WTC11 (cell line): ENCODE measurements around the gene RNF126. TPM values are rescaled to one million over a fixed set of nuclear protein-coding genes. Genes with fewer than 3 reads are reported as not detected.
A peak's percentile ranks its signal among the peaks of the same experiment; 100 is the strongest.

Experiments used
- CBFB ChIP-seq: sonication (generic); formaldehyde crosslinking; IDR thresholded peaks from 2 replicates; pipeline ENCODE4 v1.8.1; 2022; ENCODE audit warnings: mild to moderate bottlenecking, low read depth, missing genetic modification reagents
- FOXK1 ChIP-seq: sonication (generic); formaldehyde crosslinking; IDR thresholded peaks from 2 replicates; pipeline ENCODE4 v1.8.0; 2022; ENCODE audit warnings: mild to moderate bottlenecking, moderate library complexity, missing genetic modification reagents
- FOXP4 ChIP-seq: sonication (generic); formaldehyde crosslinking; IDR thresholded peaks from 2 replicates; pipeline ENCODE4 v1.8.0; 2022; ENCODE audit warnings: mild to moderate bottlenecking, missing genetic modification reagents
- GTF2I ChIP-seq: fragments of 250-450 bp; sonication (Bioruptor Pico); conservative IDR thresholded peaks from 2 replicates; pipeline ENCODE4 v1.4.0; 2021; ENCODE audit warnings: mild to moderate bottlenecking
- HMGXB4 ChIP-seq: sonication (generic); formaldehyde crosslinking; IDR thresholded peaks from 2 replicates; pipeline ENCODE4 v1.8.1; 2023; ENCODE audit warnings: mild to moderate bottlenecking, moderate library complexity, missing genetic modification reagents
- JUN ChIP-seq: sonication (generic); formaldehyde crosslinking; IDR thresholded peaks from 2 replicates; pipeline ENCODE4 v1.8.0; 2023; ENCODE audit warnings: mild to moderate bottlenecking, missing genetic modification reagents
- NFE2L1 ChIP-seq: sonication (generic); formaldehyde crosslinking; IDR thresholded peaks from 2 replicates; pipeline ENCODE4 v1.8.1; 2023; ENCODE audit warnings: missing genetic modification reagents
- PRDM15 ChIP-seq: sonication (generic); formaldehyde crosslinking; IDR thresholded peaks from 2 replicates; pipeline ENCODE4 v1.8.0; 2022; ENCODE audit warnings: missing genetic modification reagents
- PRRX2 ChIP-seq: fragments of 250-450 bp; sonication (Bioruptor Pico); IDR thresholded peaks from 2 replicates; pipeline ENCODE4 v1.8.0; 2021; ENCODE audit warnings: mild to moderate bottlenecking
- RELA ChIP-seq: sonication (generic); formaldehyde crosslinking; IDR thresholded peaks from 2 replicates; pipeline ENCODE4 v1.8.1; 2022; ENCODE audit warnings: missing genetic modification reagents, mild to moderate bottlenecking, borderline replicate concordance
- RORB ChIP-seq: fragments of 250-450 bp; sonication (Bioruptor Pico); IDR thresholded peaks from 2 replicates; pipeline ENCODE4 v1.9.0; 2021; ENCODE audit warnings: mild to moderate bottlenecking
- ZNF138 ChIP-seq: sonication (generic); formaldehyde crosslinking; conservative IDR thresholded peaks from 2 replicates; pipeline ENCODE4 v1.8.1; 2022; ENCODE audit warnings: mild to moderate bottlenecking, moderate library complexity, missing genetic modification reagents
- ZNF232 ChIP-seq: sonication (generic); formaldehyde crosslinking; IDR thresholded peaks from 2 replicates; pipeline ENCODE4 v1.8.0; 2022; ENCODE audit warnings: mild to moderate bottlenecking, missing genetic modification reagents
- ZNF281 ChIP-seq: sonication (generic); formaldehyde crosslinking; IDR thresholded peaks from 2 replicates; pipeline ENCODE4 v1.8.0; 2023; ENCODE audit warnings: mild to moderate bottlenecking, missing genetic modification reagents
- total RNA-seq: library from RNA; stranded (reverse); gene quantifications from 3 replicates; pipeline ENCODE4 v1.2.3, GENCODE V29; 2021
- TF ChIP-seq, protein P1 (sequence below): sonication (generic); formaldehyde crosslinking; IDR thresholded peaks from 2 replicates; pipeline ENCODE4 v1.8.0; 2023; ENCODE audit warnings: missing genetic modification reagents, mild to moderate bottlenecking, borderline replicate concordance
- TF ChIP-seq, protein P2 (sequence below): fragments of 250-450 bp; sonication (Bioruptor Pico); IDR thresholded peaks from 2 replicates; pipeline ENCODE4 v1.9.0; 2021; ENCODE audit warnings: mild to moderate bottlenecking
- TF ChIP-seq, protein P3 (sequence below): sonication (generic); formaldehyde crosslinking; IDR thresholded peaks from 2 replicates; pipeline ENCODE4 v1.8.1; 2022; ENCODE audit warnings: mild to moderate bottlenecking, moderate library complexity, missing genetic modification reagents
- TF ChIP-seq, protein P4 (sequence below): sonication (generic); formaldehyde crosslinking; IDR thresholded peaks from 2 replicates; pipeline ENCODE4 v1.8.0; 2022; ENCODE audit warnings: mild to moderate bottlenecking, missing genetic modification reagents
- TF ChIP-seq, protein P5 (sequence below): sonication (generic); formaldehyde crosslinking; IDR thresholded peaks from 2 replicates; pipeline ENCODE4 v1.8.1; 2022; ENCODE audit warnings: low read depth, missing genetic modification reagents, borderline replicate concordance

RNF126 gene
- total RNA-seq, 1 experiment from 2014 or later, result 84.4 TPM

- TF ChIP-seq NFE2L1 (CRISPR knock-in tag) (0 out of 2 replicates have a peak, but pooled peaks have one; percentile 42), HMGXB4 (CRISPR knock-in tag) (no peak), RELA (CRISPR knock-in tag) (no peak), ZNF281 (CRISPR knock-in tag) (no peak), JUN (no peak), CBFB (CRISPR knock-in tag) (no peak), RORB (no peak), GTF2I (CRISPR knock-in tag) (no peak), FOXP4 (no peak), ZNF232 (CRISPR knock-in tag) (no peak), FOXK1 (CRISPR knock-in tag) (0 out of 2 replicates have a peak, but pooled peaks have one; percentile 43), PRRX2 (no peak), PRDM15 (CRISPR knock-in tag) (no peak), ZNF138 (CRISPR knock-in tag) (no peak)
- TF ChIP-seq, protein P1, sequence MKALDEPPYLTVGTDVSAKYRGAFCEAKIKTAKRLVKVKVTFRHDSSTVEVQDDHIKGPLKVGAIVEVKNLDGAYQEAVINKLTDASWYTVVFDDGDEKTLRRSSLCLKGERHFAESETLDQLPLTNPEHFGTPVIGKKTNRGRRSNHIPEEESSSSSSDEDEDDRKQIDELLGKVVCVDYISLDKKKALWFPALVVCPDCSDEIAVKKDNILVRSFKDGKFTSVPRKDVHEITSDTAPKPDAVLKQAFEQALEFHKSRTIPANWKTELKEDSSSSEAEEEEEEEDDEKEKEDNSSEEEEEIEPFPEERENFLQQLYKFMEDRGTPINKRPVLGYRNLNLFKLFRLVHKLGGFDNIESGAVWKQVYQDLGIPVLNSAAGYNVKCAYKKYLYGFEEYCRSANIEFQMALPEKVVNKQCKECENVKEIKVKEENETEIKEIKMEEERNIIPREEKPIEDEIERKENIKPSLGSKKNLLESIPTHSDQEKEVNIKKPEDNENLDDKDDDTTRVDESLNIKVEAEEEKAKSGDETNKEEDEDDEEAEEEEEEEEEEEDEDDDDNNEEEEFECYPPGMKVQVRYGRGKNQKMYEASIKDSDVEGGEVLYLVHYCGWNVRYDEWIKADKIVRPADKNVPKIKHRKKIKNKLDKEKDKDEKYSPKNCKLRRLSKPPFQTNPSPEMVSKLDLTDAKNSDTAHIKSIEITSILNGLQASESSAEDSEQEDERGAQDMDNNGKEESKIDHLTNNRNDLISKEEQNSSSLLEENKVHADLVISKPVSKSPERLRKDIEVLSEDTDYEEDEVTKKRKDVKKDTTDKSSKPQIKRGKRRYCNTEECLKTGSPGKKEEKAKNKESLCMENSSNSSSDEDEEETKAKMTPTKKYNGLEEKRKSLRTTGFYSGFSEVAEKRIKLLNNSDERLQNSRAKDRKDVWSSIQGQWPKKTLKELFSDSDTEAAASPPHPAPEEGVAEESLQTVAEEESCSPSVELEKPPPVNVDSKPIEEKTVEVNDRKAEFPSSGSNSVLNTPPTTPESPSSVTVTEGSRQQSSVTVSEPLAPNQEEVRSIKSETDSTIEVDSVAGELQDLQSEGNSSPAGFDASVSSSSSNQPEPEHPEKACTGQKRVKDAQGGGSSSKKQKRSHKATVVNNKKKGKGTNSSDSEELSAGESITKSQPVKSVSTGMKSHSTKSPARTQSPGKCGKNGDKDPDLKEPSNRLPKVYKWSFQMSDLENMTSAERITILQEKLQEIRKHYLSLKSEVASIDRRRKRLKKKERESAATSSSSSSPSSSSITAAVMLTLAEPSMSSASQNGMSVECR (CRISPR knock-in tag), result no peak
- TF ChIP-seq, protein P2, sequence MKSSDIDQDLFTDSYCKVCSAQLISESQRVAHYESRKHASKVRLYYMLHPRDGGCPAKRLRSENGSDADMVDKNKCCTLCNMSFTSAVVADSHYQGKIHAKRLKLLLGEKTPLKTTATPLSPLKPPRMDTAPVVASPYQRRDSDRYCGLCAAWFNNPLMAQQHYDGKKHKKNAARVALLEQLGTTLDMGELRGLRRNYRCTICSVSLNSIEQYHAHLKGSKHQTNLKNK, result no peak
- TF ChIP-seq, protein P3, sequence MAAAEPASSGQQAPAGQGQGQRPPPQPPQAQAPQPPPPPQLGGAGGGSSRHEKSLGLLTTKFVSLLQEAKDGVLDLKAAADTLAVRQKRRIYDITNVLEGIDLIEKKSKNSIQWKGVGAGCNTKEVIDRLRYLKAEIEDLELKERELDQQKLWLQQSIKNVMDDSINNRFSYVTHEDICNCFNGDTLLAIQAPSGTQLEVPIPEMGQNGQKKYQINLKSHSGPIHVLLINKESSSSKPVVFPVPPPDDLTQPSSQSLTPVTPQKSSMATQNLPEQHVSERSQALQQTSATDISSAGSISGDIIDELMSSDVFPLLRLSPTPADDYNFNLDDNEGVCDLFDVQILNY (CRISPR knock-in tag), result 0 out of 2 replicates have a peak, but pooled peaks have one; percentile 62
- TF ChIP-seq, protein P4, sequence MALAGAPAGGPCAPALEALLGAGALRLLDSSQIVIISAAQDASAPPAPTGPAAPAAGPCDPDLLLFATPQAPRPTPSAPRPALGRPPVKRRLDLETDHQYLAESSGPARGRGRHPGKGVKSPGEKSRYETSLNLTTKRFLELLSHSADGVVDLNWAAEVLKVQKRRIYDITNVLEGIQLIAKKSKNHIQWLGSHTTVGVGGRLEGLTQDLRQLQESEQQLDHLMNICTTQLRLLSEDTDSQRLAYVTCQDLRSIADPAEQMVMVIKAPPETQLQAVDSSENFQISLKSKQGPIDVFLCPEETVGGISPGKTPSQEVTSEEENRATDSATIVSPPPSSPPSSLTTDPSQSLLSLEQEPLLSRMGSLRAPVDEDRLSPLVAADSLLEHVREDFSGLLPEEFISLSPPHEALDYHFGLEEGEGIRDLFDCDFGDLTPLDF, result no peak
- TF ChIP-seq, protein P5, sequence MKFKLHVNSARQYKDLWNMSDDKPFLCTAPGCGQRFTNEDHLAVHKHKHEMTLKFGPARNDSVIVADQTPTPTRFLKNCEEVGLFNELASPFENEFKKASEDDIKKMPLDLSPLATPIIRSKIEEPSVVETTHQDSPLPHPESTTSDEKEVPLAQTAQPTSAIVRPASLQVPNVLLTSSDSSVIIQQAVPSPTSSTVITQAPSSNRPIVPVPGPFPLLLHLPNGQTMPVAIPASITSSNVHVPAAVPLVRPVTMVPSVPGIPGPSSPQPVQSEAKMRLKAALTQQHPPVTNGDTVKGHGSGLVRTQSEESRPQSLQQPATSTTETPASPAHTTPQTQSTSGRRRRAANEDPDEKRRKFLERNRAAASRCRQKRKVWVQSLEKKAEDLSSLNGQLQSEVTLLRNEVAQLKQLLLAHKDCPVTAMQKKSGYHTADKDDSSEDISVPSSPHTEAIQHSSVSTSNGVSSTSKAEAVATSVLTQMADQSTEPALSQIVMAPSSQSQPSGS (CRISPR knock-in tag), result no peak
Measured at GRCh38 chr19:680287-681028, 17.4 kb upstream of the RNF126 start (continued).
